Upper lobe of left lung (tissue), 4 donors: ENCODE measurements around the gene ANK3.

Source experiments
- CTCF ChIP-seq, 6 experiments: fragments of 450-650 bp in 4 of 6; fragments of 200-600 bp in 2 of 6; sonication (generic) in 2 of 6; IDR thresholded peaks; one replicate each; pipeline ENCODE4 v1.5.1; 2016 to 2019; ENCODE audit warnings: antibody characterized with exemption in 6 of 6
- EP300 ChIP-seq, 4 donors: sonication (generic); formaldehyde crosslinking; IDR thresholded peaks; one replicate each; pipeline ENCODE4 v1.5.1; 2017; ENCODE audit warnings: antibody characterized with exemption in 4 of 4, control low read depth in 2 of 4
- POLR2A ChIP-seq, 4 donors: fragments of 450-650 bp; IDR thresholded peaks; one replicate each; pipeline ENCODE4 v1.5.1; 2016 to 2017; ENCODE audit warnings: antibody characterized with exemption in 4 of 4, mild to moderate bottlenecking in 2 of 4
- POLR2AphosphoS5 ChIP-seq, 2 donors: sonication (generic); formaldehyde crosslinking; IDR thresholded peaks; one replicate each; pipeline ENCODE4 v1.5.1; 2017; ENCODE audit warnings: antibody characterized with exemption in 2 of 2

GRCh38 chr10:60363187-60363586 is 26.5 kb downstream of the ANK3 start:
- TF ChIP-seq CTCF (IDR thresholded peaks at IDR 0.05), result no peak
- no peak for TF ChIP-seq POLR2AphosphoS5 (IDR thresholded peaks at IDR 0.05)
- TF ChIP-seq POLR2A (IDR thresholded peaks at IDR 0.05), result no peak
- no peak for TF ChIP-seq EP300 (IDR thresholded peaks at IDR 0.05)
